Measurements from ENCODE around the gene TMEM52. TPM values are rescaled to one million over a fixed set of nuclear protein-coding genes. Genes with fewer than 3 reads are reported as not detected.
A peak's percentile ranks its signal among the peaks of the same experiment; 100 is the strongest.

TMEM52 gene
- total and polyA plus RNA-seq, 9 of the 15 experiments (the other 6 are each of a cell fraction or from before 2014, with no cell fraction given) = 0.37 to 22.5 (median 6.8) TPM

- TF ChIP-seq ZNF175 (CRISPR knock-in tag; IDR thresholded peaks at IDR 0.05; ENCODE audit: low read depth) (no peak), CBX8 (IDR thresholded peaks at IDR 0.05; ENCODE audit: borderline replicate concordance, extremely low read depth, low read depth, low read length, poor library complexity, severe bottlenecking) (no peak), ELK1 (CRISPR knock-in tag; IDR thresholded peaks at IDR 0.05) (no peak), IRF2 (CRISPR knock-in tag; IDR thresholded peaks at IDR 0.05) (no peak), SMC3 (conservative IDR thresholded peaks at IDR 0.05; ENCODE audit: insufficient read depth, low read depth, low read length) (no peak), MXI1 (IDR thresholded peaks at IDR 0.05; ENCODE audit: low read depth, low read length) (0 out of 2 replicates have a peak, but pooled peaks have one; percentile 24), FOXP1 (CRISPR knock-in tag; IDR thresholded peaks at IDR 0.05) (0 out of 2 replicates have a peak, but pooled peaks have one; percentile 17), PTTG1 (tag; IDR thresholded peaks at IDR 0.05; ENCODE audit: low read depth) (no peak), HNRNPH1 (optimal IDR thresholded peaks at IDR 0.05; ENCODE audit: low read depth, low read length) (no peak), ZNF146 (CRISPR knock-in tag; IDR thresholded peaks at IDR 0.05; ENCODE audit: unreplicated experiment) (peak; percentile 18), HMG20B (CRISPR knock-in tag; IDR thresholded peaks at IDR 0.05) (no peak), ZNF12 (CRISPR knock-in tag; IDR thresholded peaks at IDR 0.05) (no peak), CBX3 (IDR thresholded peaks at IDR 0.05; ENCODE audit: borderline replicate concordance in 1 of 2, low read length in 2 of 2) (no peak), PTRF (tag; IDR thresholded peaks at IDR 0.05) (no peak), MEIS2 (IDR thresholded peaks at IDR 0.05; ENCODE audit: partially characterized antibody) (no peak)
- TF ChIP-seq, protein P1, sequence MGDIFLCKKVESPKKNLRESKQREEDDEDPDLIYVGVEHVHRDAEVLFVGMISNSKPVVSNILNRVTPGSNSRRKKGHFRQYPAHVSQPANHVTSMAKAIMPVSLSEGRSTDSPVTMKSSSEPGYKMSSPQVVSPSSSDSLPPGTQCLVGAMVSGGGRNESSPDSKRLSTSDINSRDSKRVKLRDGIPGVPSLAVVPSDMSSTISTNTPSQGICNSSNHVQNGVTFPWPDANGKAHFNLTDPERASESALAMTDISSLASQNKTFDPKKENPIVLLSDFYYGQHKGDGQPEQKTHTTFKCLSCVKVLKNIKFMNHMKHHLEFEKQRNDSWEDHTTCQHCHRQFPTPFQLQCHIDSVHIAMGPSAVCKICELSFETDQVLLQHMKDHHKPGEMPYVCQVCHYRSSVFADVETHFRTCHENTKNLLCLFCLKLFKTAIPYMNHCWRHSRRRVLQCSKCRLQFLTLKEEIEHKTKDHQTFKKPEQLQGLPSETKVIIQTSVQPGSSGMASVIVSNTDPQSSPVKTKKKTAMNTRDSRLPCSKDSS (IDR thresholded peaks at IDR 0.05; ENCODE audit: low read depth, partially characterized antibody) = no peak
- TF ChIP-seq, protein P2, sequence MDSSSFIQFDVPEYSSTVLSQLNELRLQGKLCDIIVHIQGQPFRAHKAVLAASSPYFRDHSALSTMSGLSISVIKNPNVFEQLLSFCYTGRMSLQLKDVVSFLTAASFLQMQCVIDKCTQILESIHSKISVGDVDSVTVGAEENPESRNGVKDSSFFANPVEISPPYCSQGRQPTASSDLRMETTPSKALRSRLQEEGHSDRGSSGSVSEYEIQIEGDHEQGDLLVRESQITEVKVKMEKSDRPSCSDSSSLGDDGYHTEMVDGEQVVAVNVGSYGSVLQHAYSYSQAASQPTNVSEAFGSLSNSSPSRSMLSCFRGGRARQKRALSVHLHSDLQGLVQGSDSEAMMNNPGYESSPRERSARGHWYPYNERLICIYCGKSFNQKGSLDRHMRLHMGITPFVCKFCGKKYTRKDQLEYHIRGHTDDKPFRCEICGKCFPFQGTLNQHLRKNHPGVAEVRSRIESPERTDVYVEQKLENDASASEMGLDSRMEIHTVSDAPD (CRISPR knock-in tag; IDR thresholded peaks at IDR 0.05) = no peak
- TF ChIP-seq, protein P3, sequence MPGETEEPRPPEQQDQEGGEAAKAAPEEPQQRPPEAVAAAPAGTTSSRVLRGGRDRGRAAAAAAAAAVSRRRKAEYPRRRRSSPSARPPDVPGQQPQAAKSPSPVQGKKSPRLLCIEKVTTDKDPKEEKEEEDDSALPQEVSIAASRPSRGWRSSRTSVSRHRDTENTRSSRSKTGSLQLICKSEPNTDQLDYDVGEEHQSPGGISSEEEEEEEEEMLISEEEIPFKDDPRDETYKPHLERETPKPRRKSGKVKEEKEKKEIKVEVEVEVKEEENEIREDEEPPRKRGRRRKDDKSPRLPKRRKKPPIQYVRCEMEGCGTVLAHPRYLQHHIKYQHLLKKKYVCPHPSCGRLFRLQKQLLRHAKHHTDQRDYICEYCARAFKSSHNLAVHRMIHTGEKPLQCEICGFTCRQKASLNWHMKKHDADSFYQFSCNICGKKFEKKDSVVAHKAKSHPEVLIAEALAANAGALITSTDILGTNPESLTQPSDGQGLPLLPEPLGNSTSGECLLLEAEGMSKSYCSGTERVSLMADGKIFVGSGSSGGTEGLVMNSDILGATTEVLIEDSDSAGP (CRISPR knock-in tag; IDR thresholded peaks at IDR 0.05) = 0 out of 2 replicates have a peak, but pooled peaks have one; percentile 9
- TF ChIP-seq, protein P4, sequence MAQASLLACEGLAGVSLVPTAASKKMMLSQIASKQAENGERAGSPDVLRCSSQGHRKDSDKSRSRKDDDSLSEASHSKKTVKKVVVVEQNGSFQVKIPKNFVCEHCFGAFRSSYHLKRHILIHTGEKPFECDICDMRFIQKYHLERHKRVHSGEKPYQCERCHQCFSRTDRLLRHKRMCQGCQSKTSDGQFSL (CRISPR knock-in tag; IDR thresholded peaks at IDR 0.05) = no peak
- TF ChIP-seq, protein P4 (tag; IDR thresholded peaks at IDR 0.05) = no peak
Observed at GRCh38 chr1:1898246-1898933, 20.7 kb downstream of the TMEM52 start (continued).

Measured in K562 (cell line).